Measurements from ENCODE around the gene SP1. TPM values are rescaled to one million over a fixed set of nuclear protein-coding genes. Genes with fewer than 3 reads are reported as not detected.
"Not testable (repeated sequence)": the region's sequence is repeated elsewhere in the genome, so short reads cannot be mapped to it uniquely, and the experiment has no call there.

Gene SP1
- total RNA-seq, 1 donor from 2014 or later, result 27.4 TPM

DNA sequence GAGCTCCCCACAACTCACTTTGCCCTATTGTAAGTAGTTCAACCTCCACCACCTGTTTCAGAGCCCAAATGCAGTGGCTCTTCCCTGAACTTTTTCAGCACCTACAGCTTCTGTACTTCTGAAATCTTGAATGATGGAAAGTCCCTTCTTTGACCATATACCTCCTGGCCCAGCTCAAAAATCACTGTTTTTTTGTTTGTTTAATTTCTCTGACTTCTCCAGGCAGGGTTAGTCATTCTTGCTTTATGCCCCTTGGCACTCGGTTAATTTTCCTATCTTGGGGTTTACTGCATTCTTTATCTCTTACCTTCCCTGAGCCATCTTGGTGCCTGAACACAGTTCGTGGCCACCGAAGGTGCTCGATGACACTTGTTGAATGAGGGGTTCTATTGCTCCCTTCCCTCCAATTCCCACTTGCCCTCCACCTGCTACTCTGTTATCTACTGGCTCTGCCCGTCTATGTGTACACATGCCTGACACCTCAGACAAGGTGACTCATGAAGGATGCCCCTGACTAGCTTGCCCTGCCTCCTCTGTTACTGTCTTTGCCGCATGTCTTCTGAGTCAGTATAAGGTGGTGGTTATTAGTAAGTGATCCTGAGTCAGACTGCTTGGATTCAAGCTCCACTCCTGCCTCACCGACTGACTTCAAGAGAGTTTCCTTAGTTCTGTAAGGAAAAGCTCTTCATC is 48.1 kb downstream of the SP1 start:
- DNase-seq, result no peak
- Histone ChIP-seq H3K4me1 (no peaks in the 10 kb centered on the region), H3K9me3 (replicated peaks) (no peaks in the 10 kb centered on the region), H3K27me3 (ENCODE audit: low read depth) (no peaks in the 10 kb centered on the region), H3K27ac (replicated peaks) (no peak overlapping the region), H3K36me3 (no peaks in the 10 kb centered on the region), H3K4me3 (no peak overlapping the region)
- TF ChIP-seq, protein P1, sequence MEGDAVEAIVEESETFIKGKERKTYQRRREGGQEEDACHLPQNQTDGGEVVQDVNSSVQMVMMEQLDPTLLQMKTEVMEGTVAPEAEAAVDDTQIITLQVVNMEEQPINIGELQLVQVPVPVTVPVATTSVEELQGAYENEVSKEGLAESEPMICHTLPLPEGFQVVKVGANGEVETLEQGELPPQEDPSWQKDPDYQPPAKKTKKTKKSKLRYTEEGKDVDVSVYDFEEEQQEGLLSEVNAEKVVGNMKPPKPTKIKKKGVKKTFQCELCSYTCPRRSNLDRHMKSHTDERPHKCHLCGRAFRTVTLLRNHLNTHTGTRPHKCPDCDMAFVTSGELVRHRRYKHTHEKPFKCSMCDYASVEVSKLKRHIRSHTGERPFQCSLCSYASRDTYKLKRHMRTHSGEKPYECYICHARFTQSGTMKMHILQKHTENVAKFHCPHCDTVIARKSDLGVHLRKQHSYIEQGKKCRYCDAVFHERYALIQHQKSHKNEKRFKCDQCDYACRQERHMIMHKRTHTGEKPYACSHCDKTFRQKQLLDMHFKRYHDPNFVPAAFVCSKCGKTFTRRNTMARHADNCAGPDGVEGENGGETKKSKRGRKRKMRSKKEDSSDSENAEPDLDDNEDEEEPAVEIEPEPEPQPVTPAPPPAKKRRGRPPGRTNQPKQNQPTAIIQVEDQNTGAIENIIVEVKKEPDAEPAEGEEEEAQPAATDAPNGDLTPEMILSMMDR (IDR thresholded peaks at IDR 0.05; ENCODE audit: borderline replicate concordance), result no peak
- intact Hi-C loops (cut with micrococcal nuclease), result no loop called here

DNA sequence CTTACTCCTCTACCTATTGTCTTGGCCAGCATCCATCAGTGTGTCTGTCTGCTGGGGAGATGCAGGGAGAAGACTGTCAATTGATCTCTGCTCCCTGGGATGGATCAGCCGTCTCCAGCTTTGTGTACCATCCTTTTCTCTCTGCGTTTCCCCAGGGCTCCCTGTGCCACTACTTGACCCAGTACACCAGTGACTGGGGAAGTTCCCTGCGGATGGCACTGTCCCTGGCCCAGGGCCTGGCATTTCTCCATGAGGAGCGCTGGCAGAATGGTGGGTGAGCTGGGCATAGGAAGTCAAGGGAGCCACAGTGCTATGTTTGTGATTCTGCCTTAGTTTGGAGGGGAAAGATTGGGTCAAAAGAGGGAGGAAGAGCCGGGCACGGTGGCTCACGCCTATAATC is 48.8 kb downstream of the SP1 start:
- Histone ChIP-seq H3K27ac (replicated peaks) (no peak overlapping the region), H3K27me3 (ENCODE audit: low read depth) (no peaks in the 10 kb centered on the region), H3K4me3 (no peak overlapping the region), H3K4me1 (no peaks in the 10 kb centered on the region), H3K9me3 (replicated peaks) (no peaks in the 10 kb centered on the region), H3K36me3 (no peaks in the 10 kb centered on the region)
- intact Hi-C loops (cut with micrococcal nuclease), result no loop called here
- no peak for DNase-seq
- TF ChIP-seq, protein P1 (IDR thresholded peaks at IDR 0.05; ENCODE audit: borderline replicate concordance), result no peak

DNA sequence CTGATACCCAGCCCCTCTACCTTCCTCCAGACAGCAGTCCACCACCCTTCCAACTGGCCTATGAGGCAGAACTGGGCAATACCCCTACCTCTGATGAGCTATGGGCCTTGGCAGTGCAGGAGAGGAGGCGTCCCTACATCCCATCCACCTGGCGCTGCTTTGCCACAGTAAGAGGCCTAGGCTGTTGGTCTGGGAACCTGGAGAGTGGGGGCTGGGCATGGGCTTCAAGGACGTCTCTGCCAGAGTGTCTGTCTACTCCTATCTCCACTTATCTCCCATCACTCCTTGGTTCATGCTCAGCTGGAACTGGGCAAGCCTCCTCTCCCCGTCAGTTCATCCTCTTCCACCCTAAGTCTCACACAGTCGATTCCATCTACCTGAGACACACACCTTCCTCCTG is 50.1 kb downstream of the SP1 start:
- Histone ChIP-seq H3K27ac (replicated peaks) (no peak overlapping the region), H3K4me3 (no peak overlapping the region), H3K36me3 (no peaks in the 10 kb centered on the region), H3K27me3 (ENCODE audit: low read depth) (no peaks in the 10 kb centered on the region), H3K9me3 (replicated peaks) (no peaks in the 10 kb centered on the region), H3K4me1 (no peaks in the 10 kb centered on the region)
- intact Hi-C loops (cut with micrococcal nuclease), result no loop called here
- TF ChIP-seq, protein P1 (IDR thresholded peaks at IDR 0.05; ENCODE audit: borderline replicate concordance), result no peak
- DNase-seq, result no peak

DNA sequence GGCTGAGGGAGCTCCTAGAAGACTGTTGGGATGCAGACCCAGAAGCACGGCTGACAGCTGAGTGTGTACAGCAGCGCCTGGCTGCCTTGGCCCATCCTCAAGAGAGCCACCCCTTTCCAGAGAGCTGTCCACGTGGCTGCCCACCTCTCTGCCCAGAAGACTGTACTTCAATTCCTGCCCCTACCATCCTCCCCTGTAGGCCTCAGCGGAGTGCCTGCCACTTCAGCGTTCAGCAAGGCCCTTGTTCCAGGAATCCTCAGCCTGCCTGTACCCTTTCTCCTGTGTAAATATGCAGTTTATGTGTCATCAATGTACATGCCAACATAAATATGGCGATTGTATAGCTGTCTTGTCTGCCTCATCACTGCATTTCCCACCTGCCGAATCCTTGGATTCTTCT is 51.2 kb downstream of the SP1 start:
- H3K9me3 ChIP-seq (replicated peaks), result no peaks in the 10 kb centered on the region
- no peaks in the 10 kb centered on the region for H3K4me1 ChIP-seq
- no peak for DNase-seq
- H3K27ac ChIP-seq (replicated peaks), result no peak overlapping the region
- TF ChIP-seq, protein P1 (IDR thresholded peaks at IDR 0.05; ENCODE audit: borderline replicate concordance), result no peak
- H3K36me3 ChIP-seq, result no peaks in the 10 kb centered on the region
- no peaks in the 10 kb centered on the region for H3K27me3 ChIP-seq (ENCODE audit: low read depth)
- no peak overlapping the region for H3K4me3 ChIP-seq
- intact Hi-C loops (cut with micrococcal nuclease), result no loop called here

DNA sequence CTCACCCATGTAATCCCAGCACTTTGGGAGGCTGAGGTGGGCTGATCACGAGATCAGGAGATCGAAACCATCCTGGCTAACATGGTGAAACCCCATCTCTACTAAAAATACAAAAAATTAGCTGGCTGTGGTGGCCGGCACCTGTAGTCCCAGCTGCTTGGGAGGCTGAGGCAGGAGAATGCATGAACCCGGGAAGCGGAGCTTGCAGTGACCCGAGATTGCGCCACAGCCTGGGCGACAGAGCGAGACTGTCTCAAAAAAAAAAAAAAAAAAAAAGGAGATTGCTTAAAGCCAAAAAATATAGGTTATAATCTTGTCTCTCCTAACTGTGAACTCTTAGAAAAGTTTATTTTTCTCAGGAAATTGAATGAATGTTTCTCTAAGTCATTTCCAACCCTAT is 55.4 kb downstream of the SP1 start:
- H3K4me3 ChIP-seq; H3K27me3 ChIP-seq (ENCODE audit: low read depth); H3K9me3 ChIP-seq (replicated peaks); H3K27ac ChIP-seq (replicated peaks); H3K4me1 ChIP-seq; DNase-seq; intact Hi-C loops (cut with micrococcal nuclease); H3K36me3 ChIP-seq: not testable (repeated sequence)

DNA sequence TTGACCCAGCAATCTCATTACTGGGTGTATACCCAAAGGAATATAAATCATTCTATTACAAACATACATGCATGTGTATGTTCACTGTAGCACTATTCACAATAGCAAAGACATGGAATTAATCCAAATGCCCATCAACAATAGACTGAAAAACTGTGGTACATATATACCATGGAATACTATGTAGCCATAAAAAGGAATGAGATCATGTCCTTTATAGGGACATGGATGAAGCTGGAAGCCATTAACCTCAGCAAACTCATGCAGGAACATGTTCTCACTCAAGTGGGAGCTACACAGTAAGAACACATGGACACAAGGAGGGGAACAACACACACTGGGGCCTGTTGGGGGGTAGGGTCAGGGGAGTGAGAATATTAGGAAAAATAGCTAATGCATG is 59.6 kb downstream of the SP1 start:
- H3K27me3 ChIP-seq (ENCODE audit: low read depth); H3K9me3 ChIP-seq (replicated peaks); H3K36me3 ChIP-seq; H3K27ac ChIP-seq (replicated peaks); DNase-seq; H3K4me3 ChIP-seq; intact Hi-C loops (cut with micrococcal nuclease): not testable (repeated sequence)
- H3K4me1 ChIP-seq, result peaks cover 30% of the 10 kb centered on the region

Data from left ventricle myocardium inferior (tissue), 1 donor.